IMR-90 (cell line): Measurements from ENCODE around the gene SRR.

ENCODE experiments used
- ELK1 ChIP-seq: fragments of 150-350 bp; IDR thresholded peaks from 2 replicates; pipeline ENCODE4 v1.6.1; 2016; ENCODE audit warnings: low read depth, mild to moderate bottlenecking, low read length, moderate library complexity, borderline replicate concordance
- POLR2A ChIP-seq: IDR thresholded peaks from 2 replicates; pipeline ENCODE4 v1.6.1; 2012; ENCODE audit warnings: mild to moderate bottlenecking, low read depth, low read length
- RAD21 ChIP-seq: IDR thresholded peaks from 2 replicates; pipeline ENCODE4 v1.6.1; 2012; ENCODE audit warnings: low read length, improper control_type of control experiment
- RCOR1 ChIP-seq: IDR thresholded peaks from 2 replicates; pipeline ENCODE4 v1.6.1; 2012; ENCODE audit warnings: mild to moderate bottlenecking, low read length, improper control_type of control experiment; ENCODE audit not compliant: insufficient replicate concordance
- SMC3 ChIP-seq: fragments of 150-350 bp; IDR thresholded peaks from 2 replicates; pipeline ENCODE4 v1.6.1; 2016; ENCODE audit warnings: low read depth, mild to moderate bottlenecking, antibody characterized with exemption, low read length, moderate library complexity
- TF ChIP-seq, protein P1 (sequence below): conservative IDR thresholded peaks from 2 replicates; pipeline ENCODE4 v1.5.1; 2012; ENCODE audit warnings: mild to moderate bottlenecking, low read depth, low read length, improper control_type of control experiment

DNA sequence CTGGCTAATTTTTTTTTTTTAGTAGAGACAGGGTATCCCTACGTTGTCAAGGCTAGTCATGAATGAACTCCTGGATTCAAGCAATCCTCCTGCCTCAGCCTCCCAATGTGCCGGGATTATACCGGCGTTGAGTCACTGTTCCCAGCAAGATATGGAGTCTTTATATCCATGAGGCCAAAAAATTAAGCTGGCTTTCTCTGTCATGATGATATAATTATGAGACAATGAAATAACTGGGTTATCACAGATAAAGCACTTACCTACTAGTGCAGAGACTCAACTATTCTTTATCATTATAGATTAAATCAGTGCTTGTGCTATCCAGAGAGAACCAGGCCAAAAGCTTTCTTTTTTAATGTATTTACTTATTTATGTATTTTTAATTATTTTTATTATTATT lies 36.4 kb upstream of the SRR start:
- TF ChIP-seq POLR2A (no peak), RCOR1 (no peak), SMC3 (no peak), ELK1 (no peak), RAD21 (no peak)
- TF ChIP-seq, protein P1, sequence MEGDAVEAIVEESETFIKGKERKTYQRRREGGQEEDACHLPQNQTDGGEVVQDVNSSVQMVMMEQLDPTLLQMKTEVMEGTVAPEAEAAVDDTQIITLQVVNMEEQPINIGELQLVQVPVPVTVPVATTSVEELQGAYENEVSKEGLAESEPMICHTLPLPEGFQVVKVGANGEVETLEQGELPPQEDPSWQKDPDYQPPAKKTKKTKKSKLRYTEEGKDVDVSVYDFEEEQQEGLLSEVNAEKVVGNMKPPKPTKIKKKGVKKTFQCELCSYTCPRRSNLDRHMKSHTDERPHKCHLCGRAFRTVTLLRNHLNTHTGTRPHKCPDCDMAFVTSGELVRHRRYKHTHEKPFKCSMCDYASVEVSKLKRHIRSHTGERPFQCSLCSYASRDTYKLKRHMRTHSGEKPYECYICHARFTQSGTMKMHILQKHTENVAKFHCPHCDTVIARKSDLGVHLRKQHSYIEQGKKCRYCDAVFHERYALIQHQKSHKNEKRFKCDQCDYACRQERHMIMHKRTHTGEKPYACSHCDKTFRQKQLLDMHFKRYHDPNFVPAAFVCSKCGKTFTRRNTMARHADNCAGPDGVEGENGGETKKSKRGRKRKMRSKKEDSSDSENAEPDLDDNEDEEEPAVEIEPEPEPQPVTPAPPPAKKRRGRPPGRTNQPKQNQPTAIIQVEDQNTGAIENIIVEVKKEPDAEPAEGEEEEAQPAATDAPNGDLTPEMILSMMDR = no peak
